Sigmoid colon (tissue), 3 donors: ENCODE results near the gene GYG1.

Source experiments
- CTCF ChIP-seq, 4 experiments: fragments of 450-650 bp in 3 of 4; fragments of 200-600 bp in 1 of 4; IDR thresholded peaks; one replicate each; pipeline ENCODE4 v1.5.1; 2016 to 2019; ENCODE audit warnings: antibody characterized with exemption in 4 of 4, mild to moderate bottlenecking in 3 of 4, moderate library complexity in 2 of 4
- POLR2A ChIP-seq, 2 donors: fragments of 450-650 bp; IDR thresholded peaks; one replicate each; pipeline ENCODE4 v1.6.1; 2016; ENCODE audit warnings: antibody characterized with exemption in 2 of 2, mild to moderate bottlenecking in 2 of 2, moderate library complexity in 2 of 2

GRCh38 chr3:149021830-149022229 is 30.5 kb downstream of the GYG1 start:
- TF ChIP-seq CTCF (IDR thresholded peaks at IDR 0.05): no peak
- TF ChIP-seq POLR2A (IDR thresholded peaks at IDR 0.05): no peak
